Measurements from ENCODE around the gene HMGXB4. TPM values are rescaled to one million over a fixed set of nuclear protein-coding genes. Genes with fewer than 3 reads are reported as not detected.

The HMGXB4 gene
- total and polyA plus RNA-seq, 2 of the 13 experiments (the other 11 are each of a cell fraction or from before 2014, with no cell fraction given), result 13.9 to 16.3 TPM

GRCh38 chr22:35313311-35314121 is 56.2 kb downstream of the HMGXB4 start (continued):
- TF ChIP-seq, protein P1, sequence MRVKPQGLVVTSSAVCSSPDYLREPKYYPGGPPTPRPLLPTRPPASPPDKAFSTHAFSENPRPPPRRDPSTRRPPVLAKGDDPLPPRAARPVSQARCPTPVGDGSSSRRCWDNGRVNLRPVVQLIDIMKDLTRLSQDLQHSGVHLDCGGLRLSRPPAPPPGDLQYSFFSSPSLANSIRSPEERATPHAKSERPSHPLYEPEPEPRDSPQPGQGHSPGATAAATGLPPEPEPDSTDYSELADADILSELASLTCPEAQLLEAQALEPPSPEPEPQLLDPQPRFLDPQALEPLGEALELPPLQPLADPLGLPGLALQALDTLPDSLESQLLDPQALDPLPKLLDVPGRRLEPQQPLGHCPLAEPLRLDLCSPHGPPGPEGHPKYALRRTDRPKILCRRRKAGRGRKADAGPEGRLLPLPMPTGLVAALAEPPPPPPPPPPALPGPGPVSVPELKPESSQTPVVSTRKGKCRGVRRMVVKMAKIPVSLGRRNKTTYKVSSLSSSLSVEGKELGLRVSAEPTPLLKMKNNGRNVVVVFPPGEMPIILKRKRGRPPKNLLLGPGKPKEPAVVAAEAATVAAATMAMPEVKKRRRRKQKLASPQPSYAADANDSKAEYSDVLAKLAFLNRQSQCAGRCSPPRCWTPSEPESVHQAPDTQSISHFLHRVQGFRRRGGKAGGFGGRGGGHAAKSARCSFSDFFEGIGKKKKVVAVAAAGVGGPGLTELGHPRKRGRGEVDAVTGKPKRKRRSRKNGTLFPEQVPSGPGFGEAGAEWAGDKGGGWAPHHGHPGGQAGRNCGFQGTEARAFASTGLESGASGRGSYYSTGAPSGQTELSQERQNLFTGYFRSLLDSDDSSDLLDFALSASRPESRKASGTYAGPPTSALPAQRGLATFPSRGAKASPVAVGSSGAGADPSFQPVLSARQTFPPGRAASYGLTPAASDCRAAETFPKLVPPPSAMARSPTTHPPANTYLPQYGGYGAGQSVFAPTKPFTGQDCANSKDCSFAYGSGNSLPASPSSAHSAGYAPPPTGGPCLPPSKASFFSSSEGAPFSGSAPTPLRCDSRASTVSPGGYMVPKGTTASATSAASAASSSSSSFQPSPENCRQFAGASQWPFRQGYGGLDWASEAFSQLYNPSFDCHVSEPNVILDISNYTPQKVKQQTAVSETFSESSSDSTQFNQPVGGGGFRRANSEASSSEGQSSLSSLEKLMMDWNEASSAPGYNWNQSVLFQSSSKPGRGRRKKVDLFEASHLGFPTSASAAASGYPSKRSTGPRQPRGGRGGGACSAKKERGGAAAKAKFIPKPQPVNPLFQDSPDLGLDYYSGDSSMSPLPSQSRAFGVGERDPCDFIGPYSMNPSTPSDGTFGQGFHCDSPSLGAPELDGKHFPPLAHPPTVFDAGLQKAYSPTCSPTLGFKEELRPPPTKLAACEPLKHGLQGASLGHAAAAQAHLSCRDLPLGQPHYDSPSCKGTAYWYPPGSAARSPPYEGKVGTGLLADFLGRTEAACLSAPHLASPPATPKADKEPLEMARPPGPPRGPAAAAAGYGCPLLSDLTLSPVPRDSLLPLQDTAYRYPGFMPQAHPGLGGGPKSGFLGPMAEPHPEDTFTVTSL (CRISPR knock-in tag; IDR thresholded peaks at IDR 0.05; ENCODE audit: borderline replicate concordance), result 0 out of 2 replicates have a peak, but pooled peaks have one; percentile 31
- TF ChIP-seq CREB1 (IDR thresholded peaks at IDR 0.05) (peak; percentile 33; the same call in 1 of the 2 replicates), CREB1 (CRISPR knock-in tag; IDR thresholded peaks at IDR 0.05) (no peak), ZBTB21 (CRISPR knock-in tag; IDR thresholded peaks at IDR 0.05) (peak; percentile 90)

DNA sequence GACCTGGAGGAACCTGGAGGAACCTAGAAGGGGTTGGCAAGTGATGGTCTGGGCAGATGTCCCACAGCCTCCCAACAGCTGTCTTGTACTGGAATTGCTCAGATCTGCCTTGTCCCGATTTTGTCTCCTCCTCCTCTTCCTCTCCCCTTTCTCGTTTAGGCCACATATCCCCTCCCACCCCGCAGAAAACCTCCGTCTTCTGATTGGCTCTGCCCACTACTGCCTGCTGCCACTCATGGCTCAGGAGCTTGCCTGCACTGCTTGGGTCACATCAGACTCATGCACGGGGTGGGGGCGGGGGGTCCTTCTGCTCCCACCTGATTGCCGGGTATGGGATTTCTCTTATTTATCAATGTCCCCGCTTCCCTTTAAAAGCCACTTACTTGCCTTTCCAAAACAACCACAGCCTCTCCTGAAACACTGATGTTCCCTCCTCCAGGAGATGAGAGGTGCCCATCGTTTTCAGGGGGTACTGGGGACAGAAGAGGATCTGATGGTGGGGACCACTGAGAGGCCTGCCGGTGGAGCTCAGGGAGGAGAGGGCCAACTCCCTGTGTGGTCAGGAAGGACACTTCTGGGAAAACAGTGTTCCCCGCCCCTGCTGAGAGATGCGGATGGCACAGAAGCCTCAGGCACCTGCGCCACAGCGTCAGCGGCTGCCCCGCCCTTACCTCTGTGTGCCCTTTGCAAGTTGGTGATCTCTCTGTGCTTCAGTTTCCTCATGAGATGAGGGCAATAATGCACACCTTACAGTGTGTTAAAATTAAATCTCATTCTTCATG is 57.1 kb downstream of the HMGXB4 start:
- intact Hi-C loops (cut with micrococcal nuclease; ENCODE audit: unreplicated experiment) (no loop called here), in situ Hi-C loops (cut with HindIII; ENCODE audit: extremely low pct_ligation_motif_present, low pct_unique_long_range_greater_than_20kb) (no loop called here)
- Histone ChIP-seq H3K4me1 (ENCODE audit: insufficient read depth, low read length) (peaks cover 47% of the 10 kb centered on the region), H3K27ac (ENCODE audit: extremely low read length, insufficient read depth, low read length) (peak overlapping the region; percentile 82), H3K9ac (ENCODE audit: insufficient read depth, low read depth, low read length) (peak overlapping the region; percentile 20; the same call in 1 of the 2 replicates), H2AFZ (ENCODE audit: low read length) (no peak overlapping the region), H3K27me3 (ENCODE audit: control insufficient read depth in 1 of 2, insufficient read depth in 2 of 2, low read length in 2 of 2) (no peaks in the 10 kb centered on the region), H4K20me1 (ENCODE audit: insufficient read depth, low read length) (no peaks in the 10 kb centered on the region), H3K36me3 (replicated peaks in 1 of 2; ENCODE audit: control insufficient read depth in 1 of 2, insufficient read depth in 2 of 2, low read length in 2 of 2) (peaks cover 22 to 28% of the 10 kb centered on the region in 2 experiments; a peak in 4 of 5 replicates), H3K9me3 (ENCODE audit: low read length) (no peaks in the 10 kb centered on the region), H3K4me2 (ENCODE audit: low read depth, low read length) (no peak overlapping the region), H3K79me2 (ENCODE audit: insufficient read depth, low read length) (peaks cover 28% of the 10 kb centered on the region), H3K4me3 (replicated peaks in 1 of 3; ENCODE audit: insufficient read depth in 1 of 3, low read depth in 2 of 3, low read length in 3 of 3) (no peak overlapping the region)
- POLR2A ChIA-PET, result interaction anchor here (5.5 kb wide), 1 partner anchor 13 kb away, joined by 126 read pairs; the partner anchor contains the start of gene TOM1
- WGBS (ENCODE audit: low lambda C conversion rate), result 97% methylated on average over 16 of the region's 16 CpGs
- DNase-seq (ENCODE audit: low spot score) (no peak), FAIRE-seq (no peak), ATAC-seq (no peak)
- BruUV-seq (replicated peaks), result no TSS peak
- CTCF ChIA-PET (ENCODE audit: low intra/inter-chr PET ratio, low total read pairs), result no interaction called here
- no peak for TF ChIP-seq EZH2 (conservative IDR thresholded peaks at IDR 0.05; ENCODE audit: low read depth, low read length)
- TF ChIP-seq ZNF3 (CRISPR knock-in tag; IDR thresholded peaks at IDR 0.05), result no peak
- no peak for TF ChIP-seq ZNF282 (IDR thresholded peaks at IDR 0.05; ENCODE audit: partially characterized antibody)
- no peak for TF ChIP-seq HDAC2 (CRISPR knock-in tag; IDR thresholded peaks at IDR 0.05)
- TF ChIP-seq YEATS2 (CRISPR knock-in tag; IDR thresholded peaks at IDR 0.05; ENCODE audit: borderline replicate concordance), result no peak
- no peak for TF ChIP-seq REL (CRISPR knock-in tag; conservative IDR thresholded peaks at IDR 0.05)
- TF ChIP-seq HNRNPUL1 (IDR thresholded peaks at IDR 0.05; ENCODE audit: low read depth, low read length), result no peak
- TF ChIP-seq TBX3 (IDR thresholded peaks at IDR 0.05; ENCODE audit: borderline replicate concordance), result no peak
- no peak for TF ChIP-seq CBX1 (IDR thresholded peaks at IDR 0.05; ENCODE audit: low read depth)

All from HepG2 (cell line).